C4-2B (cell line): ENCODE measurements around the gene DEAF1.

Experiments used
- H3K27ac ChIP-seq: fragments of 450-650 bp; 2 replicates; pipeline ENCODE4 v1.5.1; 2017
- ZFX ChIP-seq: fragments of 450-650 bp; IDR thresholded peaks from 2 replicates; pipeline ENCODE4 v1.6.1; 2017
- TF ChIP-seq, protein P1 (sequence below): fragments of 450-650 bp; conservative IDR thresholded peaks from 2 replicates; pipeline ENCODE4 v1.5.1; 2017; ENCODE audit warnings: mild to moderate bottlenecking

The DEAF1 gene

DNA sequence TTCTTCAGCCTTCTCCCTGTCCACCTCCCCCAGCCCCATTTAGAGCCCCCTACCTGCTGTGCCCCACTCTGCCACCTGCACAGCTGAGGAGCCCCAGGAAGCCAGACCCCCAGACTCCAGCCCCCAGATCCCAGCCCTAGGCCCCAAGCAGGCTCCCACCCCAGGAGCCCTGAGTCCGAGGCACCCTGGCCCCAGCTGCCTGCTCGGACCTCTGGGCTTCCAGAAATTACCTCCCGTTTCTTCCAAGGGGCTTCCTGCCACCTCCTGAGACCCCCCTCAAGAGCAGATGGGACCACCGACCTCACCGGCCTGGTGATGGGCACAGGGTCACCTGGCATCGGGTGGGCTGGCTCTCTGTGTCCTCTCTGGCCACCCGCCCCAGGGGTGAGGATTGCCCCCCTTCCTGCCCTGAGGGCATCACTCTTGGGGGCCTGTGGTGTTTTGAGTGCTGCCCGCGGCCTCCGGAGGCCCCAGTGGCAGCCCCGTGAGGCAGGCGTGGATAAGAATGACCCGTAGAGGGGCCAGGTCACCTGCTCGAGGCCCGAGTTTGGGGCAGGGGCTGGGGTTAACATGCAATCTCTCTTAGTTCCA lies 34.0 kb upstream of the DEAF1 start:
- no peak for TF ChIP-seq ZFX
- TF ChIP-seq, protein P1, sequence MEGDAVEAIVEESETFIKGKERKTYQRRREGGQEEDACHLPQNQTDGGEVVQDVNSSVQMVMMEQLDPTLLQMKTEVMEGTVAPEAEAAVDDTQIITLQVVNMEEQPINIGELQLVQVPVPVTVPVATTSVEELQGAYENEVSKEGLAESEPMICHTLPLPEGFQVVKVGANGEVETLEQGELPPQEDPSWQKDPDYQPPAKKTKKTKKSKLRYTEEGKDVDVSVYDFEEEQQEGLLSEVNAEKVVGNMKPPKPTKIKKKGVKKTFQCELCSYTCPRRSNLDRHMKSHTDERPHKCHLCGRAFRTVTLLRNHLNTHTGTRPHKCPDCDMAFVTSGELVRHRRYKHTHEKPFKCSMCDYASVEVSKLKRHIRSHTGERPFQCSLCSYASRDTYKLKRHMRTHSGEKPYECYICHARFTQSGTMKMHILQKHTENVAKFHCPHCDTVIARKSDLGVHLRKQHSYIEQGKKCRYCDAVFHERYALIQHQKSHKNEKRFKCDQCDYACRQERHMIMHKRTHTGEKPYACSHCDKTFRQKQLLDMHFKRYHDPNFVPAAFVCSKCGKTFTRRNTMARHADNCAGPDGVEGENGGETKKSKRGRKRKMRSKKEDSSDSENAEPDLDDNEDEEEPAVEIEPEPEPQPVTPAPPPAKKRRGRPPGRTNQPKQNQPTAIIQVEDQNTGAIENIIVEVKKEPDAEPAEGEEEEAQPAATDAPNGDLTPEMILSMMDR = no peak
- no peak overlapping the region for H3K27ac ChIP-seq

DNA sequence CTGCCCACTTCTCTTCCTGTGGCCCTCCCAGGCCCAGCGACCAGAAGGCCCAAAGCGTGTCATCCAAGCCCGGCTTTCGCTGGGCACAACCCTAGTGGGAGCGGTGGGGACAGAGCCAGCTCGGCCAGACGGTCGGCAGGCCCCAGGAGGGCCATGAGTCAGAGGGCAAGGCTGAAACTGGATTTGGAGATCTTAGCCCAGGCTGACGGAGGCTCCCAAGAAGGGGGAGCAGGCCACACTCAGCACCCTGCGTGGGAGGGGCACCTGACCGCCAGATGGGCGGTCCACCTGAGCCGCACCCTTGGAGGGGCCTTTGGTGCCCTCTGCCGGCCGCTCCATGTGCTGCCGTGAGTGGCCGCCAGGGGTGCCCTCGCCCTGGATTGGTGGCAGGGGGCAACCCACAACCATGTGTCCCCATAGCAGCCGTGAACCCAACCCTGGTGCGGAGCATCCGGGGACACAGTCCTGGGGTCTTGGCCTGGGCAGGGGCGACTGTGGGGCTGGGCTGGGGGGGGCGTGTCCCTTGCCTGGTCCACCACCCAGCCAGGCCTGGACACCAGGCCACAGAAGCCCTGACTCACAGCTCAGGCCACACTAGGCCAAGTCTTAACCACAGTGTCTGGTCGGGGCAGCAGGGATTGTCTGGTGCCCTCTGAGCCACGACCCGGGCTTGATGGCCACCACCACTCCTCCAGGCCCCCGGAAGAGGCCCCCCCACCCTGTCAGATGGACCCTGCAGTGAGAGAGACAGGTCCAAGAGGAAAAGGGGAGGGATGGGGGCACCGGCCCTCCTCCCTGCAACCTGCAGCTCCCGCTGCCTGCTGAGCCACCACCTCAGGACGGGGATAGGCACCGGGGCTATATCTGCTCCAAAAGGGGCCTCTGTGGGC lies 33.1 kb upstream of the DEAF1 start:
- TF ChIP-seq, protein P1 = peak; percentile 98
- TF ChIP-seq ZFX = no peak
- H3K27ac ChIP-seq = no peak overlapping the region

GRCh38 chr11:727281-727701 lies 32.3 kb upstream of the DEAF1 start:
- H3K27ac ChIP-seq = no peak overlapping the region
- TF ChIP-seq, protein P1 = no peak
- TF ChIP-seq ZFX = no peak

DNA sequence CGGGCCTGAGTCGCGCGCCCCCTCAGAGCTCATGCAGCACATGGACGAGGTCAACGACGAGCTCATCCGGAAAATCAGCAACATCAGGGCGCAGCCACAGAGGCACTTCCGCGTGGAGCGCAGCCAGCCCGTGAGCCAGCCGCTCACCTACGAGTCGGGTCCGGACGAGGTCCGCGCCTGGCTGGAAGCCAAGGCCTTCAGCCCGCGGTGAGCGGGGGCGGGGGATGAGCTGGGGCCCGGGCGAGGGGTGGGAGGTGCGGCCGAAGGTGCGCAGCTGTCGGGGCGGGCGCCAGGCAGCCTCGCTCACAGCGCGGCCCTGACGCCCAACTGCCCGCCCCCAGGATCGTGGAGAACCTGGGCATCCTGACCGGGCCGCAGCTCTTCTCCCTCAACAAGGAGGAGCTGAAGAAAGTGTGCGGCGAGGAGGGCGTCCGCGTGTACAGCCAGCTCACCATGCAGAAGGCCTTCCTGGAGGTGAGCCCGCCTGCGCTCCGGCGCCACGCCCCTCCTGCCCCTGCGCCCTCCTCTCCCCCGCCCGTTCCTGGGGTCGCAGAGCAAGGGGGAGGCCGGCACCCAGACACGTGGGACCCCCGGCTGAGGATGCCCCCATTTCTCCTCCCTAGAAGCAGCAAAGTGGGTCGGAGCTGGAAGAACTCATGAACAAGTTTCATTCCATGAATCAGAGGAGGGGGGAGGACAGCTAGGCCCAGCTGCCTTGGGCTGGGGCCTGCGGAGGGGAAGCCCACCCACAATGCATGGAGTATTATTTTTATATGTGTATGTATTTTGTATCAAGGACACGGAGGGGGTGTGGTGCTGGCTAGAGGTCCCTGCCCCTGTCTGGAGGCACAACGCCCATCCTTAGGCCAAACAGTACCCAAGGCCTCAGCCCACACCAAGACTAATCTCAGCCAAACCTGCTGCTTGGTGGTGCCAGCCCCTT lies 31.5 kb upstream of the DEAF1 start:
- H3K27ac ChIP-seq = no peak overlapping the region
- TF ChIP-seq, protein P1 = no peak
- TF ChIP-seq ZFX = no peak

GRCh38 chr11:725624-726202 lies 30.7 kb upstream of the DEAF1 start:
- no peak overlapping the region for H3K27ac ChIP-seq
- no peak for TF ChIP-seq ZFX
- TF ChIP-seq, protein P1 = no peak

DNA sequence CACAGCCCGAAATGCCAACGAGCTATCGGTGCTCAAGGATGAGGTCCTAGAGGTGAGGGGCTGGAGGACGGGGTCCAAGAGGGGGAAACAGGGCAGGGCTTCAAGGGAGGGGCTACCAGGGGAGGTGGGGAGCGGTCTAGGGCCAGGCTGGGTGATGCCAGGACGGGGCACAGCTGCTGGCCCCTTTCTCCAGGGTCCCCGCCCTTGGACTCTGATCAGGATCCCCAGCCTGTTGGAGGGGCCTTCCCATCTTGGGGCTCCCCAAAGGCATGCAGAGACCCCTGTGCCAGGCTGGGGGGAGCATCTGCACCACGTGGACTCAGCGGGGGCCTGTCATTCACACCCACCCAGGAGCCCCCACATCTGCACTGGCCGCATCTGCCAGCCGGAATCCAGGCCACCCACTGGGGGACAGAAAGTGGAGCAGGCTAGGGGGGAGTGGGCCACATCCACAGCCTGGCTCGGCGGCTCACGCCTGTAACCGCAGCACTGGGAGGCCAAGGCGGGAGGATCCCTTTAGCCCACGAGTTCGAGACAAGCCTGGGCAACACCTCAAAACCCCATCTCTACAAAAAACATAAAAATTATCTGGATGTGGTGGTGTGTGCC lies 29.9 kb upstream of the DEAF1 start:
- TF ChIP-seq ZFX = no peak
- TF ChIP-seq, protein P1 = no peak
- no peak overlapping the region for H3K27ac ChIP-seq
